Hematopoietic multipotent progenitor cell treated with erythropoietin and hydrocortisone succinate and interleukin-3 and kit ligand, for 15 days (in vitro differentiated cells): ENCODE measurements around the gene TMEM245.

Experiments used
- DNase-seq: peaks from one replicate; pipeline ENCODE4 v3.0.0-alpha.2; 2015; ENCODE audit warnings: low spot score

TMEM245 gene

GRCh38 chr9:109119439-109120203 lies at the start of gene TMEM245:
TSS of gene TMEM245 (minus strand) at chr9:109119947. CDS start at chr9:109119913, 34 bp downstream.
- peak; percentile 95 for DNase-seq

- no peak for DNase-seq
These were observed 48.4 kb upstream of the TMEM245 start for GRCh38 chr9:109168170-109168569.

GRCh38 chr9:109167716-109168115 lies 48.0 kb upstream of the TMEM245 start:
- no peak for DNase-seq

- no peak for DNase-seq
These were observed 47.2 kb upstream of the TMEM245 start, which contains the start of gene FRRS1L for GRCh38 chr9:109166771-109167601. TSS of gene FRRS1L (minus strand) at chr9:109167249. CDS start at chr9:109167138, 111 bp downstream.

GRCh38 chr9:109166171-109166770 lies 46.5 kb upstream of the TMEM245 start:
- no peak for DNase-seq

- DNase-seq, result no peak
These were observed 44.3 kb upstream of the TMEM245 start for GRCh38 chr9:109164042-109164441.

GRCh38 chr9:109163194-109163593 lies 43.4 kb upstream of the TMEM245 start:
- no peak for DNase-seq

GRCh38 chr9:109162677-109163076 lies 42.9 kb upstream of the TMEM245 start:
- DNase-seq, result no peak

GRCh38 chr9:109161471-109161870 lies 41.7 kb upstream of the TMEM245 start:
- DNase-seq, result no peak

GRCh38 chr9:109159583-109159982 lies 39.8 kb upstream of the TMEM245 start:
- DNase-seq, result no peak

GRCh38 chr9:109158651-109159050 lies 38.9 kb upstream of the TMEM245 start:
- no peak for DNase-seq

- peak; percentile 57 for DNase-seq
These were observed 37.0 kb upstream of the TMEM245 start for GRCh38 chr9:109156708-109157107.

- DNase-seq, result no peak
These were observed 31.3 kb upstream of the TMEM245 start for GRCh38 chr9:109150925-109151545.

GRCh38 chr9:109149722-109150121 lies 30.0 kb upstream of the TMEM245 start:
- DNase-seq, result no peak

- DNase-seq, result no peak
These were observed 29.3 kb upstream of the TMEM245 start for GRCh38 chr9:109149089-109149488.

GRCh38 chr9:109145051-109145450 lies 25.3 kb upstream of the TMEM245 start:
- DNase-seq, result no peak

GRCh38 chr9:109143881-109144562 lies 24.3 kb upstream of the TMEM245 start:
- peak; percentile 50 for DNase-seq

- DNase-seq, result no peak
These were observed 21.6 kb upstream of the TMEM245 start for GRCh38 chr9:109141375-109141774.

GRCh38 chr9:109139851-109140250 lies 20.1 kb upstream of the TMEM245 start:
- no peak for DNase-seq

GRCh38 chr9:109138421-109138820 lies 18.7 kb upstream of the TMEM245 start:
- DNase-seq, result no peak

- DNase-seq, result peak; percentile 77
These were observed 14.4 kb upstream of the TMEM245 start for GRCh38 chr9:109134167-109134578.

- DNase-seq, result no peak
These were observed 13.8 kb upstream of the TMEM245 start for GRCh38 chr9:109133533-109133932.
